Endothelial cell (in vitro differentiated cells): ENCODE measurements around the gene SSTR3. TPM values are rescaled to one million over a fixed set of nuclear protein-coding genes. Genes with fewer than 3 reads are reported as not detected.

ENCODE experiments used
- DNase-seq: peaks from one replicate; pipeline ENCODE4 v3.0.0; 2021; ENCODE audit warnings: low spot score
- H3K27ac Mint-ChIP-seq: one replicate; pipeline ENCODE4 v1.8.0; 2021; ENCODE audit warnings: mixed read lengths, inconsistent platforms; ENCODE audit not compliant: unreplicated experiment
- H3K27me3 Mint-ChIP-seq: one replicate; pipeline ENCODE4 v1.8.0; 2021; ENCODE audit warnings: mild to moderate bottlenecking, moderate library complexity, mixed read lengths, inconsistent platforms; ENCODE audit not compliant: unreplicated experiment
- H3K36me3 Mint-ChIP-seq: one replicate; pipeline ENCODE4 v1.8.0; 2021; ENCODE audit warnings: mild to moderate bottlenecking, low read depth, mixed read lengths, inconsistent platforms; ENCODE audit not compliant: unreplicated experiment
- H3K4me1 Mint-ChIP-seq: one replicate; pipeline ENCODE4 v1.8.0; 2021; ENCODE audit warnings: mild to moderate bottlenecking, mixed read lengths, inconsistent platforms; ENCODE audit not compliant: unreplicated experiment
- H3K4me3 Mint-ChIP-seq: one replicate; pipeline ENCODE4 v1.8.0; 2021; ENCODE audit warnings: mild to moderate bottlenecking, mixed read lengths, inconsistent platforms; ENCODE audit not compliant: unreplicated experiment
- H3K9me3 Mint-ChIP-seq: one replicate; pipeline ENCODE4 v1.8.0; 2021; ENCODE audit warnings: mixed read lengths, inconsistent platforms; ENCODE audit not compliant: unreplicated experiment
- CTCF ChIP-seq: fragments of 200-600 bp; sonication (generic); IDR thresholded peaks from one replicate; pipeline ENCODE4 v1.5.0; 2021; ENCODE audit warnings: antibody characterized with exemption; ENCODE audit not compliant: unreplicated experiment
- total RNA-seq: library from RNA; stranded (reverse); fragmentation: NEBNext Ultra II Directional; extraction: Animal tissue kit (Norgen Biotek cat#: 25700); gene quantifications from one replicate; pipeline ENCODE4 v1.2.1, GENCODE V29; 2021; ENCODE audit not compliant: unreplicated experiment

Gene SSTR3
- total RNA-seq, 1 donor from 2014 or later, result 0.13 TPM

GRCh38 chr22:37192204-37192603 is 20.1 kb downstream of the SSTR3 start:
- DNase-seq, result no peak
- peaks cover 21% of the 10 kb centered on the region for H3K4me1 Mint-ChIP-seq
- H3K4me3 Mint-ChIP-seq, result no peak overlapping the region
- H3K27me3 Mint-ChIP-seq, result peaks cover 2% of the 10 kb centered on the region
- H3K27ac Mint-ChIP-seq, result no peak overlapping the region
- no peak for TF ChIP-seq CTCF
- peaks cover 8% of the 10 kb centered on the region for H3K36me3 Mint-ChIP-seq
- H3K9me3 Mint-ChIP-seq, result no peaks in the 10 kb centered on the region

- no peak for TF ChIP-seq CTCF
- Mint-ChIP-seq H3K4me3 (no peak overlapping the region), H3K9me3 (no peaks in the 10 kb centered on the region), H3K36me3 (peaks cover 8% of the 10 kb centered on the region), H3K27me3 (peaks cover 2% of the 10 kb centered on the region), H3K4me1 (peaks cover 32% of the 10 kb centered on the region), H3K27ac (no peak overlapping the region)
- DNase-seq, result no peak
Measured at GRCh38 chr22:37190262-37190780, 22.0 kb downstream of the SSTR3 start.

- Mint-ChIP-seq H3K36me3 (peaks cover 3% of the 10 kb centered on the region), H3K4me3 (peak overlapping the region; percentile 9), H3K27ac (peak overlapping the region; percentile 48), H3K27me3 (peaks cover 2% of the 10 kb centered on the region), H3K9me3 (no peaks in the 10 kb centered on the region), H3K4me1 (peaks cover 36% of the 10 kb centered on the region)
- no peak for TF ChIP-seq CTCF
- no peak for DNase-seq
Measured at GRCh38 chr22:37188901-37189466, 23.3 kb downstream of the SSTR3 start.

- peak; percentile 55 for DNase-seq
- H3K27ac Mint-ChIP-seq, result peak within 1 kb of the TSS; percentile 94
- no peaks in the 10 kb centered on the region for H3K9me3 Mint-ChIP-seq
- peaks cover 39% of the 10 kb centered on the region for H3K4me1 Mint-ChIP-seq
- TF ChIP-seq CTCF, result no peak
- no peaks in the 10 kb centered on the region for H3K36me3 Mint-ChIP-seq
- peaks cover 2% of the 10 kb centered on the region for H3K27me3 Mint-ChIP-seq
- H3K4me3 Mint-ChIP-seq, result peak within 1 kb of the TSS; percentile 89
Measured at GRCh38 chr22:37187891-37188761, 24.2 kb downstream of the SSTR3 start, which contains the start of gene C1QTNF6. C1QTNF6 (minus strand) TSS chr22:37188247; CDS start chr22:37188213, 34 bp downstream.

- no peaks in the 10 kb centered on the region for H3K36me3 Mint-ChIP-seq
- TF ChIP-seq CTCF, result no peak
- no peaks in the 10 kb centered on the region for H3K9me3 Mint-ChIP-seq
- H3K4me1 Mint-ChIP-seq, result peaks cover 39% of the 10 kb centered on the region
- H3K27me3 Mint-ChIP-seq, result peaks cover 2% of the 10 kb centered on the region
- peak overlapping the region; percentile 89 for H3K4me3 Mint-ChIP-seq
- H3K27ac Mint-ChIP-seq, result peak overlapping the region; percentile 94
- no peak for DNase-seq
Measured at GRCh38 chr22:37187552-37187890, 24.8 kb downstream of the SSTR3 start.
